ENCODE measurements around the gene GUCA1A.
"Not testable (repeated sequence)": the region's sequence is repeated elsewhere in the genome, so short reads cannot be mapped to it uniquely, and the experiment has no call there.

GUCA1A gene

DNA sequence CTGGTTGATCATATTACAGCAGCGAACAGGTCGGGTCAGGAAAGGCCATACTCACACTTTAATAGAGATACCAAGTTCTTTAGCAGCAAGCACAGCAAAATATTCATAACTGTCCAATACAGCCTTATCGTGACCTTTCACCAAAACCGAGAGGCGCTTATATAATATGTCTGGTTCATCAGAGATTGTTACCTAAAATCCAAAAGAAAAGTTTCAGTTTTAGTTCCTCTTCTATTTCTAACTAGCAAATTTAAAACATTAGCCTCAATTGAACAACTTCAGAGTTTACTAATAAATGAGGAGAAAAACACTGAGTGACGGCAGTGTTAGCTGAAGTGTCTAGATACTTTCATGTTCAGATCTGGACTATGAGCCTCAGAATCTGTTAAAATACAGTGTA, 38.6 kb downstream of the GUCA1A start:
- DNase-seq: no peak

DNA sequence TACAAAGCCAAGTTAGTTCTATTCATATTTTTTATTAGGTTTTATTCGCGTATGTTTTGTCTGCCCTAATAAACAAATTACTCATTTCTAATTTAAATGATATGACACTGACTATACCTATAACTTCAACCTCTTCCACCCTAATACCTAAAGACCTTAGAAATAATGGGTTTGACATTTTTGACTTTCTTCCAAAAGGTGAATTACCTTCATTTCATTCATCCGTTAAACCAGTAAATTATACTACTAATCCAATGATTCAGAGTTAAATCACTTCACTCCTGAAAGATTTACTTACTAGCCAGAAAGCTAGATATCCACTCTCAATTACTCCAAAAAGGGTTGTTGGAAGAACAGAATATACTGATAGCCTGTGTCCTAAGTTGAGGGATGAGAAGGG, 39.3 kb downstream of the GUCA1A start:
- no peak for DNase-seq

GRCh38 chr6:42216495-42216894, 43.3 kb downstream of the GUCA1A start:
- DNase-seq: not testable (repeated sequence)

- no peak for DNase-seq
Measured at GRCh38 chr6:42217157-42217518, 44.0 kb downstream of the GUCA1A start.

DNA sequence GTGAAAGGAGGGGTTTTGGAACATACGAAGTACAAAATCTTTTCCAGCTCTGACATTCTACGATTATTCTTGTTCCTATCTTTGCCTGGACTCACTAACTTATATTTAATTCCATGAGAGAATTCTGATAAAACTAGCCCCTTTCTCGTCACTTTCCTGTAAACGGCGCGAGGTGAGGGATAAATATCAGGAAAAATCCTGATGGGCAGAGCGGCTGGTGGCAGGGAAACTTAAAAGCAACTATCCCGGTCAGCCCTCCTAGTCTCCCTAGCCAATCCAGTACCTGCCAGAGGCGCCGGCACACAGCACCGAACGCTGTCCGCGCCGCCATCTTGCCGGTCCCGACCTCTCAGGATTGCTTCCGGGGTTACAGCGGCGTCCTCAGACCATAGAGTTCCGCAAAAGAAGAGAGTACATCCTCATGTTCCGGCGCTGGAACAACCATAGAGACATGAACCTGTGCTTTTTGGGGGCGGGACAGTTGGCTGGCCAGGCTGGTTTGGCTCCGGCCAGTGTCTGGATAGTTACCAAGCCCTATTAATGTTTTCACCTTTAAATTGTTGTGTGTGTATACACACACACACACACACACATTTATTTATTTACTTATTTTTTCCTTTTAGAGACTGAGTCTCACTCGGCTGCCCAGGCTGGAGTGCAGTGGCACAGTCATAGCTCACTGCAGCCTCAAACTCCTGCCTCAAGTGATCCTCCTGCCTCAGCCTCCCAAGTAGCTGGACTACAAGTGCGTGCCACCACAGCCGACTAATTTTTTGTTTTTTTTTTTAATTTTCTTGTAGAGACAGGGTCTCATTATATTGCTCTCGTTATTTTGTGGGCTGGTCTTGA, 44.6 kb downstream of the GUCA1A start, which contains the start of gene MRPS10:
Gene MRPS10 (minus strand): TSS at position 343 of the 849 bp plus-strand sequence. CDS start 12 bp downstream, at position 331.
- DNase-seq: peak; percentile 86

DNA sequence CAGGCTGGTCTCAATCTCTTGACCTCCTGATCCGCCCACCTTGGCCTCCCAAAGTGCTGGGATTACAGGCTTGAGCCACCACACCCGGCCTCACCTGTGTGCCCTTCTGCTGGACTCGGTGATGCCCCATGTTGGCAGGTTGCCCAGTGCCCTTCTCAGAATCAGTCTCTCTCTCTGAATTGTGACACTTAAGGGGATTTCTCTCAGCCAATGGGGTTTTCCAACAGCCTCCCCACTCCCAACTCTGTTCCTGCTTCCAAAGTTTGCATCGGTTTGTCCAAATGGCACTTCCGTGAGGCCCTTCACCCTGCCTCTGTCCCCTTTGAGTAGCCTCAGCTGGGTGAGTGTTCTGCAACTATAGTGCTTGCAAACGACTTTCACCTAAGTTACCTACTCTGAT, 47.6 kb downstream of the GUCA1A start:
- DNase-seq: no peak

DNA sequence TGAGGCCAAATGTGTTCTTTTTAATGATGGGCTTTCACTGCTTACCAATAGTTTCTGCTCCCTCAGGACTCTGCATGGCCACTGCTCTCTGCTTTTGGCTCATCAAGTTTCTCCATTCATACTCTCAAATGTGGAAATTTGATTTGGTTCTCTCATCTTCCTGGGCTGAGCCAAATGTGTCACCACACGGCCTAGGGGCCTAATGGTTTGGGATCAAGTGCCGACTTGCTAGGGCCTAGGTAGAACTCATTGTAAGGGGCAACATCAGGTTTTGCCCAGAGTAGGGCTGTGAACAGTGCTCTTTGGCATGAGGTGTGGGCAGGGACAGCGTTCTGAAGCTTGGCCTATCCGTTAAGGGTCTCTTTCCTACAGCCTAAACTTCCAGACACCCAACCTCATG, 48.4 kb downstream of the GUCA1A start:
- no peak for DNase-seq

GRCh38 chr6:42222448-42222847, 49.3 kb downstream of the GUCA1A start:
- DNase-seq: no peak

GRCh38 chr6:42224222-42225028, 51.3 kb downstream of the GUCA1A start:
- no peak for DNase-seq

GRCh38 chr6:42225029-42225339, 51.8 kb downstream of the GUCA1A start:
- DNase-seq: no peak

- no peak for DNase-seq
Measured at GRCh38 chr6:42225419-42225818, 52.3 kb downstream of the GUCA1A start.

DNA sequence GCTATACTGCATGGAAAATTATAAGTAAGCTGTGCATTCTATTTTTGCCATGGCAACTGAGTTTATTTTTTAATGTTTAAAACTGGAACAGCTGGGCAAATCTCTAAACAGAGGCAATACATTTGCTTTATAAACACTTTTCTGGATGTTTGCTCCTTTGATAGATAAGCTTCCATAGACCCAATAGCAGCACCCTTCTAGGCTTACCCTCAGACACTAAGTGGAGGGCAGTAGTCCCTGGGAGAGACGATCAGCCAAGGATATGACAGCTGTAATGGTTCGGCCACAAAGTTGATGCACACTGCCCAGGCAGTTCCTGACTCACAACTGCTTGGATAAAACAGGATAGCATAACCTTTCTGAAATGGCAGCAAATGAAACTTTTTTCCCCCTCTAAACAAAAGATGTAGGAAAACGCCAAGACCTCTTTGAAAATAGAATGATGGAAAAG, 53.0 kb downstream of the GUCA1A start:
- DNase-seq: no peak

- no peak for DNase-seq
Measured at GRCh38 chr6:42226645-42227143, 53.5 kb downstream of the GUCA1A start.

GRCh38 chr6:42227173-42227850, 54.1 kb downstream of the GUCA1A start:
- DNase-seq: no peak

DNA sequence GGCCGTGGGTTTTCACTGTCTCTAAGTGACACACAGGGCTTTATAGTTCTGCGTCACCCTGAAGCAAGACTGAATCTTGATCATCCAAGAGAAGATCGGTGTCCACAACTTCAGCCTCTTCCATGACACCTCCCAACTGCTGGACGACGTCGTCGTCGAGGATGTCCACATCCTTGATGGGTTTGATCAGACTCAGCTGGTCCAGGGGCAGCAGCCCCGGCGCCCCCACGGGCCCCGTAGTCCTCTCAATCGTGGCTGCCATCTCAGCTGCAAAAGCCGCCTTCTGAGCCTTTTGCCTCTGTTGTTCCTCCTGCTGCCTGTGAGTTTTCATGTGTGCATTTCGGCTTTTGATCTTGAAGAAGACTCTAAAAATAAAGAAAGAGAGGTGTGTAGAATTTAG, 55.1 kb downstream of the GUCA1A start:
- no peak for DNase-seq
